HG03521 (cell line): ENCODE data around the gene MTERF4.

ENCODE experiments used
- ATAC-seq: cut with Tn5 transposase; IDR thresholded peaks from one replicate; pipeline ENCODE4 v1.9.1; 2021; ENCODE audit warnings: mild to moderate bottlenecking, moderate library complexity; ENCODE audit not compliant: unreplicated experiment

MTERF4 gene, protein sequence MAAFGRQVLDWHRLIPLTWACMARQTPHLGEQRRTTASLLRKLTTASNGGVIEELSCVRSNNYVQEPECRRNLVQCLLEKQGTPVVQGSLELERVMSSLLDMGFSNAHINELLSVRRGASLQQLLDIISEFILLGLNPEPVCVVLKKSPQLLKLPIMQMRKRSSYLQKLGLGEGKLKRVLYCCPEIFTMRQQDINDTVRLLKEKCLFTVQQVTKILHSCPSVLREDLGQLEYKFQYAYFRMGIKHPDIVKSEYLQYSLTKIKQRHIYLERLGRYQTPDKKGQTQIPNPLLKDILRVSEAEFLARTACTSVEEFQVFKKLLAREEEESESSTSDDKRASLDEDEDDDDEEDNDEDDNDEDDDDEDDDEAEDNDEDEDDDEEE

DNA sequence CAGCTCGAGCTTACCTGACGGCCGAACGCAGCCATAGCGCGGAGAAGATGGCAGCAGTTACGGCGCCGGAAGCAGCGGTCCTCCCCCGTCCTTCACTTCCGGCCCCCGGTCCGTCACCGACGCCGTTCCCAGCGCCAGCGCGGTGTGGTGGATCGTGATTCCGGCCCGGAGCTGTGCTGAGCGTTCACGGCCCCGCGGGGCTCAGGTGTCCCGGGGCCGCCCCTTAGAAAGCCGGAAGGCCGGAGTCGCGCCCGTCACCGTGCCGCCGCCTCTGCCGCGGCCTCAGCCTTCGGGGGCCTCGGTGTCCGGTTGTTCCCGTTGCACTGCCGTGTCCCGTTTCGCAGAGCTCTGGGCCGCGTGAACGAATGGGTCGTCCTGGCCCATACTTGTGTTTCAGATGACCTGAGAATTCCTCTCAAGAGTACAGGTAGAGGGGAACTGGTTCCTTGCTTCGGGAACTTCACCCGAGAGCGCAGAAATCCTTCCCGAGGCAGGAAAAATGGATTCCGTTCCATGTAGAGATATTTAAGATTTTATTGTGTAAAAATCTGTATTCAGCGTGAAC is at the start of gene MTERF4:
Gene MTERF4 (minus strand): TSS at position 49 of the 565 bp plus-strand sequence. CDS start 14 bp downstream, at position 35.
- peak; percentile 92 for ATAC-seq

DNA sequence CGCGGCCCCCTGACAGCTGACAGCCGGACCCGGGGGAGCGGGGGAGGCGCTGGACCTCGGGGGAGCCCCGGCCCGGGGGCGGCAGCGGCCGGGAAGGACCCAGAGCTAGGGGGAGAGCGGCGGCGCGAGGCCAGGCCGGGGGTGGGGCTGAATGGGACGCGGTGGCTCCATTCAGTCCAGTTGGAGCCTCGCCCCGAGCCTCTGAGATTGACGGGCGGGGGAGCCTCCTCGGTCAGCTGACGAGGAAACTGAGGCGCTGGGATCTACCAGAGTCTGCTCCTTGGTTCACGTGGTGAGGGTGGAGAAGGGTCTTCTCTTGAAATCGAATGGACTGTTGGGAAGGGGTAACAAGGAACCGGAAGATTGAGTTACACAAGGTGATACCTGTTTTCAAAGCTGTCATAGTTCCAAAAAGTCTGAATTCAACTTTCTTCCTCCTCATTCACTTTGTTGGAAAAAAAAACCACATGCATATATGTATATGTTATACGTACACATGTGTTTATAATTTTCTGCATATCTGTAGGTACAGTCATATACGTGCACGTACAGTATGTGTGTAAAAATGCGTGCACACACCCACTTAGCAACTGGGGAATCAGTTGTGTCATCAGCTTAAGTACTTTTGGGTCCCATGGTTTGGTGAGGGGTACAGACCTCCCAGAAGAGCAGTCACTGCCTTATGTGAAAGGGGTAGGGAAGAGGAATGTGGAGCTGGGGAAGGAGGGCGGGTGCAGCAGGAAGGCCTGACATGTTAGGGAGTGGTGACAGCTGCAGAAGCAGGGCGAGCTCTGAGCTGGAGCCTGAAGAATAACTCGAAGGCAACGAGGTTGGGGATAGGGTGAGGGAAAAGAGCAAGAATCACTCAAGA is 48.8 kb upstream of the MTERF4 start:
- ATAC-seq: no peak

DNA sequence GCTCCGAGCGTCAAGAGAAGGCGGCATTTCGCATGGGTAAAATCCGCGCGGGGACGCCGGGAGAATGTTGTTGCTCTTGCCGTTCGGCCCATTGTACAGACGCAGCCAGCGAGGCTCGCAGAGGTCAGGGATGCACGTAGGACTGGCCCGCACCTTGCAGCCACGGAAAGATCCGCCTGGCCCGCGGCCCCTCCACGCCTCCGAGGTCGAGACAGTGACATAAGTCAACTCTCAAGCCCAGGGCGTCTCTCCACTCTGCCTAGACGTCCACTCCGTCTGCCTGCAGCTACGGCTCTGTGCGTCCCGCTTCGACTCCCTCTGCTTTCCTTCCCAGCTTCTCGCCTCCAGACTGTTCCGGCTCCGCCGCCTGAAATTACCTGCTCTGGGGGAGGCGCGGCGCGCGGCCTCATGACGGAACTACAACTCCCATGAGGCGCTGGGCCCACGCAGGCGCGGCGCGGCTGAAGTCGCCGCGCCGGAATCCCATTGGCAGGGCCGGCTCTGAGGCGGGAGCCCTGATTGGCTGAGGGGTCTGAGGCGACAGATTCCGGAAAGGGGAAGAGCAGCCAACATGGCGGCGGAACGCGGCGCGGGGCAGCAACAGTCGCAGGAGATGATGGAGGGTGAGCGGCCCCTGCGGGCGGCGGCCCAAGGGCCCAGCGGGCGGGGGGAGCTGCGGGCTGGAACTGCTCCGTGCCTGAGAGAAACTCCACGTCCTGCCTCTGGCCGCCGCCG is 48.0 kb upstream of the MTERF4 start, which contains the start of gene PPP1R7:
Gene PPP1R7 (plus strand): TSS at position 543 of the 735 bp plus-strand sequence. CDS start 29 bp downstream, at position 572.
- peak; percentile 76 for ATAC-seq

DNA sequence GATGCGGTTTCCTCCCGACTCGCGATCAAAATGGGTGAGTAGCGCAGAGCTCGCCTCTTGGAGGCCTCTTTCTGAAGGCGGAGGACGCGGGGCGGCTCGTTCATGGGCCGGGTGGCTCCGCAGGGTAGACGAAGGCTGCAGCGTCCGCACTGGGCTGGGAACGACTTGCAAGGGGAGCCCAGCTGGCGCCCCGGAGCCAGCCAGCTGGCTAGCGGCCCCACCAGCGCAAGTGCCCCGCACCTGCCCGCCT is 47.5 kb upstream of the MTERF4 start:
- ATAC-seq: peak; percentile 12

DNA sequence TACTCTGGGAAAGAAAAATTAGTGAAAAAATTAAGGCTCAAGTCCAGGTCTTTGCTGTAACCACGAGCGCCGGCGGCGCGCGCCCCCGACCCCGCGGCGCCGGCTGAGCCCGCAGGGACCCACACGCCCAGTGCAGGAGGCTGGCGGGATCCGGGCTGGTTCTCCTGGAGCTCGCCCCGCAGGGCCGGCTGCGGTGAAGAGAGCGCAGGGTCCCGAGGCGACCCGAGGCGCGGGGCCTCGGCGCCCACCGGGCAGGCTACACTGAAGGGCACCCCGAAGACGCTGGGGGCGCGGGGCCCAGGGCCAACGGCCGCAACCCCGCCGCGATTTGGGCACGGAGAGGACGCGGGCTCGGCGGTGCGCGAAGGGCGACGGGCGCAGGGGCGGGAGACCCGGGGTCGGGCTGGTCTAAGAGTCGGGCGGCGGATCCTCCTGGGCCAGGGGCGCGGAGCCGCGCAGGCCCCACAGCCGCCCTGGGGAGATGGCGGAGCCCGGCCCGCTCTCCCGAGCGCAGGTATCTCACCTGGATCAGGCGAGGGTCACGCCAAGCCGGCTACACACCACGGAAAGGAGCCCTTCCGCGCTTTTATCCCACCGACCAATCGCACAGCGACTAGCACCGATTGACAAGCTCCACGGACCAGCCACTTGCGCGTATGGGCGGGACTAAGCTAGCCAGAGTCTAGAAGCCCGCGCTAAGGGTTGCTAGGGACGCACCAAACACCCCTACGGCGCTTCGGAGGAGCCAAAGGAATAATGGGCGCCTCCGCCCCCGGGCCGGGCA is 47.0 kb upstream of the MTERF4 start, which contains the start of gene PASK:
Gene PASK (minus strand): TSS at position 582 of the 784 bp plus-strand sequence. CDS start 6,440 bp downstream, outside the sequence.
- peak; percentile 62 for ATAC-seq

DNA sequence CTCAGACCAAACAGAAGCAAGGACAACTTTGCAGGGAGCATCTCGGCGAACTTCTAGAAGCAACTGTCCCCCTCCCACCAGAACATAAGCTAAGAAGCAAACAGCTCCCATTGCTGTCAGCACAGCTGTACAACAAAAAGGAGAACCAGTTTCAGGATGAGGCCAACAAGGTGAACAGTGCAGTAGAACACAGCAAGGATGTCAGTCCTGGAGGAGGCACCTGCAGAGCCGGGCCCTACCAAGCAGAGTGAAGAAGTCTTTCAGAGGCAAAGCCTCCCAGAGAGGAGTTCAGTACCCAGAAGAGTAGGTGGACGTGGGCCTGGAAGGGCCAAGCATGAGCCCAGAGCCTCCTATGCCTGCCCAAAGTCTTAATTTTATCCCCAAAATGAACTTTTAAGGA is 46.2 kb upstream of the MTERF4 start:
- ATAC-seq: no peak

DNA sequence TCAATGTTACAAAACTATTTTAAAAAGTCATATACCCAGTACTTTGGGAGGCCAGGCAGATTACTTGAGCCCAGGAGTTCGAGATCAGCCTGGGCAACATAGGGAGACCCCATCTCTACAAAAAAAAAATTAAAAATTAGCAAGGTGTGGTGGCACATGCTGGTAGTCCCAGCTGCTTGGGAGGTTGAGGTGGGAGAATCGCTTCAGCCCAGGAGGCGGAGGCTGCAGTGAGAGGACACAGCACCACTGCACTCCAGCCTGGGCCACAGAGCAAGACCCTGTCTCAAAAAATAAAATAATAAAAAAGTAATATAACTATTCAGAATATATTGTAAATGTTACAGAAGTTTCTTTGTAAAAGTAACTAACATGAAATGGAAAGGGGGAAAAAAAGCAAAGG is 45.2 kb upstream of the MTERF4 start:
- ATAC-seq: no peak

DNA sequence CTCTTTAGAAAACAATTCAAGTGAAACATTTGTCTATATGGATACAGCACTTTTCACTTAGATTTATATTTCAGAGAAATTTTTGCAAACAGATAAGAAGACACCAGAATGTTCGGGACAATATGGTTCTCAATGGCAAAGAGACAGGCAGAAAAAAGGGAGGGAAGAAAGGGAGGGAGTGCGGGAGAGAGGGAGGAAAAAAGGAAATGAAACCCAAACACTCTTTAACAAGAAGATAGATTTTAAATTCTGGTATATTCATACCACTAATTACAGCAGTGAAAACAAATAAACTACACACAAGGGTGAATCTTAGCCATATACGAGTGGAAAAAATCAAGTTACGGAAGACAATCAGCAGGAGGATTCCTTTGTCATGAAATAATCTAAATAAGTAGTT is 44.2 kb upstream of the MTERF4 start:
- no peak for ATAC-seq

DNA sequence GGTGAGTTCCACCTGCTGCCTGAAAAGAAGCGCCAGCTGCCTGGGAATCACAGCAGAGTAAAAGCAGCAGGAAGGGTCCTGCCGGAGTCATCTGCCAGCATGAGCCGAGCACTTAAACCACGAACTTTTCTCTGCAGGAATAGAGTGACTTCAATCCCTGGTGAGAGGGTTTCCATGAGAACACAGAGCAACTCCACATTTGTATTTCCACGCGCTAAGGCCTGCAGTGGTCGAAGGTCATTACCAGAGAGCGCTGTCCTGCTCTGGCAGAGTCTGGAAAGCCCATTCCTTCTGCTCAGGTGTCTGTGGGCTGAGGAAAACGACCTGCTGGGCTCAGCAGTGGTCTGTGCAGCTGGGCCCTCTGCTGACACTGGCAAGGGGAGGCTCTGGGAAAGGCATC is 40.5 kb upstream of the MTERF4 start:
- ATAC-seq: no peak

DNA sequence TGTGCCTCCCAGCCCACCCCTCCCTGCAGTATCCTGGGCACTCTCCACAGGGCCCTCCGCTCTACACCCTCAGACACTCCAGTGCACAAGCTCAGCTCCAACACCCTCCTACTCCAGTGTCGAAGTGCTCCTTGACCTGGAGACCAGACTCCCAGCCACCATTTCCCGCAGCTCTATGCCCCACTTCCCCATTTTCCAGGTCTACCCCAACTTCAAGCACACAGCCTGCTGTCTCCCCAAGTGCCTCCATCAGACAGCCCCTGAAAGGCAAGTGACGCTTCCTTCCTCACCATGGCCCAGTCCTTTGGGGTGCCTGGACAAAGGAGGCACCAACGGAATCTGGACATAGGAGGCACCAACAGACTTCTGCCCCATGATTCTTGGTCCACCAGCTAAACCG is 40.0 kb upstream of the MTERF4 start:
- ATAC-seq: no peak

DNA sequence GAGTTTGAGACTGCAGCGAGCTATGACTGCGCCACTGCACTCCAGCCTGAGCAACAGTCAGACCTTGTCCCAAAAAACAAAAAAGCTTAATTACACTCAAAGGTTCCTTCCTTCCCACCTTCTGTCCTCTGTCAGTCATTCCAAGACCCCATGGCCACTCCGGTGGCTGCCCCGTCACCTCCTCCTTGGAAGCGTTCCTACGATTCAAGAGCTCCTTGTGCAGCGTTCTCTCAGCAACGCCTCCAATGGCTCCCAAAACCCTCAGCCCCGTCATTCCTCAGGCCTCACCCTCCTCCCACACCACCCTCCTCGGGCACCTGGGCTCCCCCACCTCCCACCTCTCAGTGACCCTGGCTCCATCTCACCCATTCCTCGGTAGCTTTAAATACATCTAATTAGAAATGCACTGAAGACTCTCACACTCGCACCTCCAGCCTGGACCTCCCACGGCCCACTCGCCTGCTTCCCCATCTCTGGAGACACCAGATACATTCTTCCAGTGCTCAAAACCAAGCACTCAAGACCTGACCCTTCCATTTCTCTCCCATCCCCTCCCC is 39.2 kb upstream of the MTERF4 start:
- no peak for ATAC-seq

DNA sequence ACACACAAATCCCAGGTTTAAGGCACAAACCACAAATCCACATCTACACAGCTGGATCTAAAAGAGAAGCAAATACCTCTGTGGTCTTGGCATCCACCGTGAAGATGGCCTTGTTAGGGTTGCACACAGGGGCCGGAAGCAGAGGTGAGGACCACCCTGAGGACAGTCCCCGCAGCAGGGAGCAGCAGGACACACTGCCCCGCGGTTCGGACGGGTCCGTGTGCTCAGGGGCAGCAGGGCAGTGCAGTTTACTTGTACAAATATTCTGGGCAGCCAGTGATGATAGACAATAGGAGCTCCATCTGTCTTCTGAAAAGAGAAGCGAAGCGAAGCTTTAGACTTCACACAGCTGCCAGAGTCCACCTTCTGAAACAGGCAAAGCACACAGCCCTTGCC is 38.4 kb upstream of the MTERF4 start:
- ATAC-seq: no peak

DNA sequence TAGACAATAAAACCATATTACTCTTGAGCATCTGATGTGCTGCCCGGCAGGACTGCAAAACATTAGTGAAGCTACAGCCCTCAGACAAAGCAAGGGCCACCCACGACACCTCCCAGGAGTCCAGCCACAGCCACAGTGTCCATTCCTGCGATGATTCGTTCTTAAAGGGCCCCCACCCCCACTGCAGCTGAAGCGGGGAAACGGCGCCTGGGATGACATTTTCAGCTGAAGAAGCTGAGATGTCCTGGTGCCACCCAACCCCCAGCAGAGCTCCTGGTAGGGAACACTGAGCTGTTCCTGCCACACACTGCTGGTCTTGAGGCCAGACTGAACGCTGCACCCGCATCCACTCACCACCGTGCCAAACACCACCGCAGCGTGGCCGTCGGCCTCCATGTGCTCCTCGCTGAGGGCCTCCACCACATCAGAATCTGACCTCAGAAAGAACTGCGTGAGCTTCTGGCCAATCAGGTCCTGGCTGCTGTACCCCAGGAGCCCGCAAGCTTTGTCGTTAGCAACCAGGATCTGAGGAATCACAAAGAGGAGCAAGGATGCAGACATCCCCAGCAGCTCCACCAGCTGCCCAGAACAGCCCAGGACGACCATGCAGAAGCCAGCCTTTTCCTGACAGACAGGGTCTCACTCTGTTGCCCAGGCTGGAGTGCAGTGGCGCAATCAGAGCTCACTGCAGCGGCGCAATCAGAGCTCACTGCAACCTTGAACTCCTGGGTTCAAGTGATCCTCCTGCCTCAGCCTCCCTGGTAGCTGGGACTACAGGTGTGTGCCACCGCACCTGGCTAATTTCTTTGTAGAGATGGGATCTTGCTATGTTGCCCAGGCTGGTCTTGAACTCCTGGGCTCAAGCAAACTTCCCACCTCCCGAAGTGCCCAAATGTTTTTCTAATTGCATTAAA is 37.7 kb upstream of the MTERF4 start:
- no peak for ATAC-seq

DNA sequence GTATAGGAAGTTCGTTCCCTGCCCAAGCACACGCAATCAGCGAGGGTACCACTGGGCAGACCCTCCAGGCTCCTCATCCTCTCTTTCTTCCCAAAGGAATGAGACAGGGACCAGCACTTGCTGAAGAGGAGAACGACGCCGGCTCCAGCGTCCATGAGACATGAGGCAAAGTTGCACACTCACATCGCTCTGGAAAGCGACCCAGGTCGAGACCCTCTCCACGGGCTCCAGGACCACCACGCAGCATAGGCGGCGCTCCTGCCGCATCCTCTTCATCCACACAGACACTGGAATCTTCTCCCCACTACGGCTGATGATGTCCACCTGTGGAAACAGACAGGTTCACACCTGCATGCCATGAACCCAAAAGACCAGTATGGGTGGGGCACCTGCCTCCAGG is 36.4 kb upstream of the MTERF4 start:
- ATAC-seq: no peak

DNA sequence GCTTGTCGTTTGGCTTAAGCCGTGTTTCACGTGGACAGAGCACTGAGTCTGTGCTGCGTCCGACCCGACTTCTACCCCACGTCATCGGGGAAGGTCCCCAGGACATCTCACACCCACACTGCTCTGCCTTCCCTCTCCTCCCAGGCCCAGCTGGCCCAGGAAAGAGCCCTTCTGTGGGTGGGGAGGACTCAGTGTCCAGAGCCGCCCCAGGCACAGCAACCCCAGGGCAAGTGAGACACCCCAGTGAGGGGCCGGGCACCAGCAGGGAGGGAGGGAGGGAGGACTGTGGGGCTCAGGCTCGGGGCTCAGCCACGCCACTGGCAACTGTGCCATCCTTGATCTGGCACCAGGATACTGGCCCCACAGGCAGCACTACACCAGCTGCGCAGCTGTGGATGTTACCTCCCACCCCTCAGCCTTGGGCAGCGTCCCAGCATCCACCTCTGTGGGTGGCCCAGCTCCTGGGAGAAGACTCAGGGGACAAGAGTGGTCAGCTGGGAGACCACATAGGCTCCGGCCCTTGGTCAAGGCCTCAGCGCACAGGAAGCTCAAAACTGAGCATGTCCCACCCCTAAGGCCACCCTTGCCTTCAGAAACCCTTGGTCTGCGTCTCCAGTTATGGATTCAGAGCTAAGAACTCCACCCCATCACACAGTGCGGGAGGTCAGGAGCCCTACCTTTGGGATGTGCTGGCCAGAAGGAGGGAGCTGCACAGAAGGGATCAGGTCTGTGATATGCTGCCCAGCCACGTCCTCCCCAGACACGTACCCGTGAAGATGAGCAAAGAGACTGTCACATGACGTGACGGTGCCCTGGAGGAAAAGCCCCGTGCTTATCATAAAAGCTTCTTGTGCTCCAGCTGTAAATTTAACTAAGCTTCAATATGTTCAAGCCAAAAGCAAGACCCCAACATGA is 35.4 kb upstream of the MTERF4 start:
- ATAC-seq: no peak

DNA sequence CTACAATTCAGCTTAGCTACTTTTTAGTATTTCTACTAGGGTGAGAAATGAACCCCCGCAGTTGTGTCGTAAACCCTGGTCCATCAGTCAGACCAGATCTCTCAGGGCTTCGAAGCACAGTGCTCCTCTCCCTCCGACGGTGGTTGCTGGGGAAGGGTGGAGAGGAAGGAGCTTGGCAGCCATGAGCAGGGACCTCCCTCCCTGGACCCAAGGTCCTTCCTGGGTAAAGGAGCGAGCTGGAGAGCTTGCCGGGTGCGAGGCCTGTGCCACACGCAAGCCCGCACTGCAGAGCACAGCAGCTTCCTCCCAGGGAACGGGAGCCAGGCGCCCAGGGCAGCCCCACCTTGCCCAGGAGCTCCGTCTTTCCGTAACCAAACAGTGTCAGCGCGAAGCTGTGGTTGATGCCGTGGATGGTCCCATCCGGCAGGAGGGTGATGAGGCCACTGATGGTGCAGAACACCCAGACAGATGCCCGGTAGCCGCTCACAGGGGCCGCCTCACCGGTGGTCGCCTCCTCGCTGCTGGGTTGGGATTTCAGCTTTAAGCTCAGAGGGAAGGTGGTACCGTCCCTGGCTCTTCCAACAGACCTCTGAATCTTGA is 34.7 kb upstream of the MTERF4 start:
- ATAC-seq: no peak

DNA sequence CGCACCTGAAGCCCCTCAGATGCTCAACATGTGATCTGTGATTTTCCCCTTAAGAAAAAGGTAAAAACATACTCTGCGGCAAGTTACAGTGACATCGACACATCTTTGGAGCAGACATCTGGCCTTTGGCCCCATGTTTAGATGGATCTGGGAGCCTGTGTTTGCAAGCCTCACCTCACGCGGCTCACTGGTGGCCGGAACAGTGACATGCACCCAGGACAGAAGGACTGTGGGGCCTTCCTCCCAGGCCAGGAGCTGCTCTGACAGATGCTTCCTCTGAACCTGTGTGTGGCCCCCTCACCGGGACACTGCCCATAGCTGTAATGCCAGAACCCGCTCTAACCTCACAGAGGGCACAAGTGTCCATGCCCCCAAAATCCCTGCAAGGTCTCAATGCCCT is 34.1 kb upstream of the MTERF4 start:
- ATAC-seq: no peak
